ENCODE measurements around the gene PRMT6.
"Not testable (repeated sequence)": the region's sequence is repeated elsewhere in the genome, so short reads cannot be mapped to it uniquely, and the experiment has no call there.

PRMT6 gene

GRCh38 chr1:107056426-107057196, at the start of gene PRMT6:
TSS of gene PRMT6 (plus strand) at chr1:107056674. CDS start at chr1:107056716, 42 bp downstream.
- peak; percentile 90 for DNase-seq

GRCh38 chr1:107009281-107009680, 47.2 kb upstream of the PRMT6 start:
- no peak for DNase-seq

- no peak for DNase-seq
Observed at GRCh38 chr1:107010582-107010981, 45.9 kb upstream of the PRMT6 start.

GRCh38 chr1:107016376-107016978, 40.0 kb upstream of the PRMT6 start:
- DNase-seq: no peak

GRCh38 chr1:107018445-107018844, 38.0 kb upstream of the PRMT6 start:
- DNase-seq: no peak

- DNase-seq: no peak
Observed at GRCh38 chr1:107019166-107019565, 37.3 kb upstream of the PRMT6 start.

- not testable (repeated sequence) for DNase-seq
Observed at GRCh38 chr1:107038874-107039273, 17.6 kb upstream of the PRMT6 start.

GRCh38 chr1:107044310-107045220, 11.9 kb upstream of the PRMT6 start:
- not testable (repeated sequence) for DNase-seq

- DNase-seq: no peak
Observed at GRCh38 chr1:107047602-107048001, 8.9 kb upstream of the PRMT6 start.

- DNase-seq: no peak
Observed at GRCh38 chr1:107048241-107048640, 8.2 kb upstream of the PRMT6 start.

GRCh38 chr1:107051266-107051665, 5.2 kb upstream of the PRMT6 start:
- DNase-seq: no peak

- DNase-seq: not testable (repeated sequence)
Observed at GRCh38 chr1:107055919-107056425, 502 bp upstream of the PRMT6 start.

- peak; percentile 79 for DNase-seq
Observed at GRCh38 chr1:107057197-107058133, 991 bp downstream of the PRMT6 start.

- DNase-seq: no peak
Observed at GRCh38 chr1:107058245-107059032, 2.0 kb downstream of the PRMT6 start.

GRCh38 chr1:107061886-107062285, 5.4 kb downstream of the PRMT6 start:
- no peak for DNase-seq

- no peak for DNase-seq
Observed at GRCh38 chr1:107073493-107073892, 17.0 kb downstream of the PRMT6 start.

- no peak for DNase-seq
Observed at GRCh38 chr1:107076841-107077240, 20.4 kb downstream of the PRMT6 start.

GRCh38 chr1:107079249-107079648, 22.8 kb downstream of the PRMT6 start:
- DNase-seq: no peak

- DNase-seq: no peak
Observed at GRCh38 chr1:107081102-107081501, 24.6 kb downstream of the PRMT6 start.

- no peak for DNase-seq
Observed at GRCh38 chr1:107091418-107091817, 34.9 kb downstream of the PRMT6 start.

- DNase-seq: not testable (repeated sequence)
Observed at GRCh38 chr1:107093395-107093794, 36.9 kb downstream of the PRMT6 start.
